Measurements from ENCODE around the gene CIDEB. TPM values are rescaled to one million over a fixed set of nuclear protein-coding genes. Genes with fewer than 3 reads are reported as not detected.

The CIDEB gene
- total and polyA plus RNA-seq, 9 of the 15 experiments (the other 6 are each of a cell fraction or from before 2014, with no cell fraction given): 0.03 to 0.35 (median 0.09) TPM; not detected in 3

DNA sequence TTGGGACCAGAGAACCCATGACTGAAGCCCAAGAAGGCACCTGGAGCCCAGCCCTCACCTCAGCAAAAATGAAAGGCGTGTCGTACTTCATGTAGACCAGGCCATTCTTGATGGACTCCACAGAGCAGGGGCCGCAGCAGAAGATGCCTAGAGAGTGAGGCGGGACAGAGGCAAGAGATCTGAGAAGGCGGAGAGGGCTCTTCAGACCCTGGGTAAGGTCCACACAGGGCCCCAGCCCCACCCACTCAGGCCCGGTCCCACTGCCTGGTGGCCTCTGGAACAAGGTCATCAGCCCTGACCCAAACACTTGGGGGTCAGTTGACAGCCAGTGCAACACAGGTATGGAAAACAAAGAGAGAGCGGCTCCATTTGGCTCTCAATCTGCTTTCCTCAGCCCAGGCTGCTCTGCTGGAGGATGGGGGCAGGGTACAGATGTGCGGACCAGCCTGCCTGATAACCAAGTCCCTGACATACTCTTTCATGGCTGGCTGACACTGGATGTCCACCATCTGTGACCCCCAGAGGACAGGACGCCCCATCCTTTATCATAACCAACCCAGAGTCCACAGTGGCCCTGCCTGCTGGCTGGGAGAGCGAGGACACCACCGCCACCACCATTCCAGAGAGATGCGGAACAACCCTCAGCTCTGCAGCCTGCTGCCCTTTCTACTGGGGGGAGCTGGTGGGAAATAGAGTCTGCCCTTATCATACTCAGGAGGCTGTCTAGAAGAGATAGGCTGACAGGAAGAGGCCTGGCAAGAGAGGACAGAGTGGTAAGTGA lies 51.7 kb downstream of the CIDEB start (continued):
- TF ChIP-seq SMARCC2 (IDR thresholded peaks at IDR 0.05; ENCODE audit: low read depth): no peak
- no peak for TF ChIP-seq ZNF717 (CRISPR knock-in tag; IDR thresholded peaks at IDR 0.05)
- TF ChIP-seq, protein P1, sequence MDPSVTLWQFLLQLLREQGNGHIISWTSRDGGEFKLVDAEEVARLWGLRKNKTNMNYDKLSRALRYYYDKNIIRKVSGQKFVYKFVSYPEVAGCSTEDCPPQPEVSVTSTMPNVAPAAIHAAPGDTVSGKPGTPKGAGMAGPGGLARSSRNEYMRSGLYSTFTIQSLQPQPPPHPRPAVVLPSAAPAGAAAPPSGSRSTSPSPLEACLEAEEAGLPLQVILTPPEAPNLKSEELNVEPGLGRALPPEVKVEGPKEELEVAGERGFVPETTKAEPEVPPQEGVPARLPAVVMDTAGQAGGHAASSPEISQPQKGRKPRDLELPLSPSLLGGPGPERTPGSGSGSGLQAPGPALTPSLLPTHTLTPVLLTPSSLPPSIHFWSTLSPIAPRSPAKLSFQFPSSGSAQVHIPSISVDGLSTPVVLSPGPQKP (CRISPR knock-in tag; IDR thresholded peaks at IDR 0.05): no peak
- TF ChIP-seq CCAR2 (IDR thresholded peaks at IDR 0.05; ENCODE audit: low read depth, low read length): no peak
- no peak for TF ChIP-seq ZNF79 (CRISPR knock-in tag; IDR thresholded peaks at IDR 0.05; ENCODE audit: low read depth)
- TF ChIP-seq DIDO1 (tag; IDR thresholded peaks at IDR 0.05; ENCODE audit: low read depth): no peak
- TF ChIP-seq BRD9 (IDR thresholded peaks at IDR 0.05; ENCODE audit: low read depth, partially characterized antibody): no peak
- TF ChIP-seq COPS2 (conservative IDR thresholded peaks at IDR 0.05): no peak
- no peak for TF ChIP-seq PCBP2 (IDR thresholded peaks at IDR 0.05; ENCODE audit: low read depth, low read length, poor library complexity, severe bottlenecking)
- TF ChIP-seq POLR2AphosphoS5 (IDR thresholded peaks at IDR 0.05; ENCODE audit: control insufficient read depth, insufficient read depth, low read depth, low read length): peak; percentile 81
- no peak for TF ChIP-seq ZNF133 (CRISPR knock-in tag; IDR thresholded peaks at IDR 0.05)
- no peak for TF ChIP-seq SAFB (IDR thresholded peaks at IDR 0.05; ENCODE audit: borderline replicate concordance, low read depth, low read length)
- TF ChIP-seq CBX5 (IDR thresholded peaks at IDR 0.05; ENCODE audit: borderline replicate concordance, low read depth): no peak
- TF ChIP-seq FOXK2 (conservative IDR thresholded peaks at IDR 0.05 in 1 of 2, IDR thresholded peaks at IDR 0.05 in 1 of 2; ENCODE audit: low read depth in 2 of 2): 0 out of 4 replicates have a peak, but pooled peaks of 1 of the 2 experiments have one; percentile 18
- no peak for TF ChIP-seq TGIF2 (CRISPR knock-in tag; IDR thresholded peaks at IDR 0.05)
- TF ChIP-seq CC2D1A (IDR thresholded peaks at IDR 0.05): peak; percentile 86; the same call in 1 of the 2 replicates
- TF ChIP-seq ZNF77 (CRISPR knock-in tag; IDR thresholded peaks at IDR 0.05): no peak
- TF ChIP-seq, protein P2, sequence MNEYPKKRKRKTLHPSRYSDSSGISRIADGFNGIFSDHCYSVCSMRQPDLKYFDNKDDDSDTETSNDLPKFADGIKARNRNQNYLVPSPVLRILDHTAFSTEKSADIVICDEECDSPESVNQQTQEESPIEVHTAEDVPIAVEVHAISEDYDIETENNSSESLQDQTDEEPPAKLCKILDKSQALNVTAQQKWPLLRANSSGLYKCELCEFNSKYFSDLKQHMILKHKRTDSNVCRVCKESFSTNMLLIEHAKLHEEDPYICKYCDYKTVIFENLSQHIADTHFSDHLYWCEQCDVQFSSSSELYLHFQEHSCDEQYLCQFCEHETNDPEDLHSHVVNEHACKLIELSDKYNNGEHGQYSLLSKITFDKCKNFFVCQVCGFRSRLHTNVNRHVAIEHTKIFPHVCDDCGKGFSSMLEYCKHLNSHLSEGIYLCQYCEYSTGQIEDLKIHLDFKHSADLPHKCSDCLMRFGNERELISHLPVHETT (CRISPR knock-in tag; conservative IDR thresholded peaks at IDR 0.05 in 1 of 2, IDR thresholded peaks at IDR 0.05 in 1 of 2): no peak
- no peak for TF ChIP-seq JUND (IDR thresholded peaks at IDR 0.05; ENCODE audit: borderline replicate concordance, low read depth, low read length)
- TF ChIP-seq JUND (tag; IDR thresholded peaks at IDR 0.05; ENCODE audit: borderline replicate concordance, low read depth, low read length): no peak
- TF ChIP-seq, protein P3, sequence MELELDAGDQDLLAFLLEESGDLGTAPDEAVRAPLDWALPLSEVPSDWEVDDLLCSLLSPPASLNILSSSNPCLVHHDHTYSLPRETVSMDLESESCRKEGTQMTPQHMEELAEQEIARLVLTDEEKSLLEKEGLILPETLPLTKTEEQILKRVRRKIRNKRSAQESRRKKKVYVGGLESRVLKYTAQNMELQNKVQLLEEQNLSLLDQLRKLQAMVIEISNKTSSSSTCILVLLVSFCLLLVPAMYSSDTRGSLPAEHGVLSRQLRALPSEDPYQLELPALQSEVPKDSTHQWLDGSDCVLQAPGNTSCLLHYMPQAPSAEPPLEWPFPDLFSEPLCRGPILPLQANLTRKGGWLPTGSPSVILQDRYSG (tag; conservative IDR thresholded peaks at IDR 0.05; ENCODE audit: low read depth): no peak
- TF ChIP-seq RBM14 (IDR thresholded peaks at IDR 0.05; ENCODE audit: borderline replicate concordance, insufficient read depth, low read depth, low read length): no peak
- no peak for TF ChIP-seq ELF2 (CRISPR knock-in tag; IDR thresholded peaks at IDR 0.05)
- TF ChIP-seq POU5F1 (IDR thresholded peaks at IDR 0.05; ENCODE audit: borderline replicate concordance, low read depth, low read length, partially characterized antibody): no peak
- TF ChIP-seq ZKSCAN8 (CRISPR knock-in tag; IDR thresholded peaks at IDR 0.05): no peak

Data from K562 (cell line).